Cardiac fibroblast (primary cell): Measurements from ENCODE around the gene PDE8B.

Source experiments
- DNase-seq, 2 donors: peaks; one replicate each; pipeline versions ENCODE4 v3.0.0 to v3.0.0-alpha.2; 2010; ENCODE audit warnings: low read depth in 2 of 2
- H3K4me3 ChIP-seq, 2 donors: replicated peaks in 1 of 2; 1 replicate in 1 of 2; 2 replicates in 1 of 2; pipeline ENCODE4 v1.5.1; 2011; ENCODE audit warnings: low read depth in 2 of 2, low read length in 2 of 2, mild to moderate bottlenecking in 2 of 2, moderate library complexity in 1 of 2
- TF ChIP-seq, protein P1 (sequence below): IDR thresholded peaks from one replicate; pipeline ENCODE4 v1.5.1; 2011; ENCODE audit warnings: low read depth, mild to moderate bottlenecking, low read length, inconsistent platforms

Gene PDE8B

GRCh38 chr5:77204967-77205366 lies 5.5 kb upstream of the PDE8B start:
- DNase-seq, result no peak
- H3K4me3 ChIP-seq, result no peak overlapping the region
- TF ChIP-seq, protein P1, sequence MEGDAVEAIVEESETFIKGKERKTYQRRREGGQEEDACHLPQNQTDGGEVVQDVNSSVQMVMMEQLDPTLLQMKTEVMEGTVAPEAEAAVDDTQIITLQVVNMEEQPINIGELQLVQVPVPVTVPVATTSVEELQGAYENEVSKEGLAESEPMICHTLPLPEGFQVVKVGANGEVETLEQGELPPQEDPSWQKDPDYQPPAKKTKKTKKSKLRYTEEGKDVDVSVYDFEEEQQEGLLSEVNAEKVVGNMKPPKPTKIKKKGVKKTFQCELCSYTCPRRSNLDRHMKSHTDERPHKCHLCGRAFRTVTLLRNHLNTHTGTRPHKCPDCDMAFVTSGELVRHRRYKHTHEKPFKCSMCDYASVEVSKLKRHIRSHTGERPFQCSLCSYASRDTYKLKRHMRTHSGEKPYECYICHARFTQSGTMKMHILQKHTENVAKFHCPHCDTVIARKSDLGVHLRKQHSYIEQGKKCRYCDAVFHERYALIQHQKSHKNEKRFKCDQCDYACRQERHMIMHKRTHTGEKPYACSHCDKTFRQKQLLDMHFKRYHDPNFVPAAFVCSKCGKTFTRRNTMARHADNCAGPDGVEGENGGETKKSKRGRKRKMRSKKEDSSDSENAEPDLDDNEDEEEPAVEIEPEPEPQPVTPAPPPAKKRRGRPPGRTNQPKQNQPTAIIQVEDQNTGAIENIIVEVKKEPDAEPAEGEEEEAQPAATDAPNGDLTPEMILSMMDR, result no peak

GRCh38 chr5:77208507-77209163 lies 1.8 kb upstream of the PDE8B start:
- no peak for DNase-seq
- no peak overlapping the region for H3K4me3 ChIP-seq
- TF ChIP-seq, protein P1, result no peak

DNA sequence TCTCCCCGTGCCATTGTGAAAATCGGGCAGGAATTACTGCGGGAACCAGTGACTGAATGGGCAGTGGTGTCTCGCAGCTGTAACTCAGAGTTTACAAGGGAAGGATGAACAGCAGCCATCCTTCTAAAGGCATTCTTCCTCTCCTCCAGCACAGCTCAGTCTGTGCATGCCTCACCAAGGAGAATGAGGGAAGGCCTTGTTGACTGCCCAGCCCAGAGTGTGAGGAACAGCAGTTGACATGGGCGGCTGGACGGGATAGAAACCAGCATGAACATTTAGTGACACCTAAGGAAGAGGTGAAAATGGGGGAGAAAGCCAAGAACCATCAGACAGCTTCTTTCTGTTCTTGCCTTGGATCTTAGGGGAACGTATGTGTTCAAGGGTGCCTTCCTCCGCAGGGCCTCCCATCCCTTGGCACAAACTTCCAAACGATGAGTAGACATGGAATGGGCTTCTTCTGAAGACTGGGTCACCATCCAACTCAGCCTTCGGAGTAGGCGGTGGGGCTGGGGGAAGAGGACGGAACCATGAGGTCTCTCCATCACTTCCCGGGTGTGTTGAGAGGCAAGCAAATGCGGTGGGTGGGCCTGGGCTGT lies 887 bp upstream of the PDE8B start:
- TF ChIP-seq, protein P1, result no peak
- no peak overlapping the region for H3K4me3 ChIP-seq
- no peak for DNase-seq

GRCh38 chr5:77210964-77211690 lies 647 bp downstream of the PDE8B start:
- TF ChIP-seq, protein P1, result no peak
- DNase-seq, result no peak
- peak overlapping the region in 1 of 2 donors; percentile 4 for H3K4me3 ChIP-seq

DNA sequence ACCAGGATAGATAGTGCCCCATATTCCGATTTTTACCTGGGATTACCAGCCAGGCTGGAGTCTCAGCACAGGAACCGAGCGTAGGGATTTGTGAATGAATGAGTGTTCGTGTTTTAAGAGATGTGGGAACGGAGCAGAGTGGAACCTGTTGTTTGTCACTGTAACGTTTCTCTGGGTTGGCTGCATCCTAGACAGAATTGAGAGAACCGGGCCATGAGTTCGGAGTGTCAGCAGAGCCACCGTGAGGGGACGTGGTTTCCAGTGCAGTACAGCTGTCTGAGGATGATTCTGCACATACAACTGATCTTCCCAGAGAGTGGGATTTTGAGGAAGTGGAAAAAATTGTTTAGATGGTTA lies 1.2 kb downstream of the PDE8B start:
- DNase-seq, result no peak
- no peak overlapping the region for H3K4me3 ChIP-seq
- TF ChIP-seq, protein P1, result no peak

DNA sequence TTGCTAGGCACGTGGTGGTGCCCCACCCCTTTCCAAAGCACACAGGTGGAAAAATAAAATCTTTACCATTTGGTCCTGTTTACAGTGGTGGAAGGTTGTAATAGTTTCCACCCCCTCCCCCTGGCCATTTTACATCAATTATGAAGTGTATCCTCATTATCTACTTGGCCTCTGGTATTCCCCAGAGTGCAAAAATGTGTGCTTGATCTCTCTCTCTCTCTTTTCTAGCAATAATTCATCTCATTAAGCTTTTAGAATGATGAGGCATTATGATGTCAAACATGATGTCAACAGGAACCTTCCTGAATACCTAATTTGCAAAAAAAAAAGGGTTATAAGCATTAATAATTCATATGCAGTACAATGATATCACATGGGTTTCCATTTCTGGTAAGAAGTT lies 3.1 kb downstream of the PDE8B start:
- TF ChIP-seq, protein P1, result no peak
- H3K4me3 ChIP-seq, result no peak overlapping the region
- DNase-seq, result no peak
